Stimulated activated CD4-positive, alpha-beta T cell treated with anti-CD3 and anti-CD28 coated beads, TNF-alpha, amount 100 ng/mL, for 48 hours (primary cell): ENCODE results near the gene MITD1.
"Not testable (repeated sequence)": the region's sequence is repeated elsewhere in the genome, so short reads cannot be mapped to it uniquely, and the experiment has no call there.

ENCODE experiments used
- DNase-seq, 3 donors: peaks; one replicate each; pipeline ENCODE4 v3.0.0-alpha.2; 2020; ENCODE audit warnings: low read depth in 3 of 3

Gene MITD1

GRCh38 chr2:99180755-99181623 is at the start of gene MITD1, which contains the start of gene MRPL30:
Gene MITD1 (minus strand): TSS chr2:99181058. CDS start chr2:99180981, 77 bp downstream.
Gene MRPL30 (plus strand): TSS chr2:99181184. CDS start chr2:99186204, 5,020 bp downstream.
- peak; percentile 71 to 84 (median 71) for DNase-seq

GRCh38 chr2:99217929-99218501 is 37.2 kb upstream of the MITD1 start:
- DNase-seq = no peak

- no peak for DNase-seq
Measured at GRCh38 chr2:99216096-99216495, 35.2 kb upstream of the MITD1 start.

GRCh38 chr2:99205491-99205890 is 24.6 kb upstream of the MITD1 start:
- no peak for DNase-seq

- DNase-seq = no peak
Measured at GRCh38 chr2:99201959-99202678, 21.3 kb upstream of the MITD1 start.

GRCh38 chr2:99200076-99200800 is 19.4 kb upstream of the MITD1 start:
- DNase-seq = no peak

- DNase-seq = no peak
Measured at GRCh38 chr2:99198103-99198841, 17.4 kb upstream of the MITD1 start.

GRCh38 chr2:99192364-99192763 is 11.5 kb upstream of the MITD1 start:
- DNase-seq = not testable (repeated sequence)

GRCh38 chr2:99190548-99190947 is 9.7 kb upstream of the MITD1 start:
- no peak for DNase-seq

GRCh38 chr2:99188357-99188756 is 7.5 kb upstream of the MITD1 start:
- DNase-seq = no peak

- DNase-seq = no peak
Measured at GRCh38 chr2:99187011-99187410, 6.2 kb upstream of the MITD1 start.

GRCh38 chr2:99184811-99185210 is 4.0 kb upstream of the MITD1 start:
- DNase-seq = no peak

GRCh38 chr2:99183025-99183424 is 2.2 kb upstream of the MITD1 start:
- no peak for DNase-seq

GRCh38 chr2:99181624-99182000 is 754 bp upstream of the MITD1 start:
- no peak for DNase-seq

- DNase-seq = no peak
Measured at GRCh38 chr2:99171377-99172140, 9.3 kb downstream of the MITD1 start.

GRCh38 chr2:99169534-99169933 is 11.3 kb downstream of the MITD1 start:
- DNase-seq = no peak

- DNase-seq = no peak
Measured at GRCh38 chr2:99166218-99166617, 14.6 kb downstream of the MITD1 start.

- no peak for DNase-seq
Measured at GRCh38 chr2:99159594-99159993, 21.3 kb downstream of the MITD1 start.

- no peak for DNase-seq
Measured at GRCh38 chr2:99158599-99158998, 22.3 kb downstream of the MITD1 start.

- no peak for DNase-seq
Measured at GRCh38 chr2:99156891-99157290, 24.0 kb downstream of the MITD1 start.
